GM19438 (cell line): ENCODE data around the gene SBF2.
"Not testable (repeated sequence)": the region's sequence is repeated elsewhere in the genome, so short reads cannot be mapped to it uniquely, and the experiment has no call there.

Source experiments
- ATAC-seq: cut with Tn5 transposase; IDR thresholded peaks from one replicate; pipeline ENCODE4 v1.9.1; 2021; ENCODE audit warnings: low read depth; ENCODE audit not compliant: unreplicated experiment

SBF2 gene

GRCh38 chr11:9761441-9761945, 532.5 kb downstream of the SBF2 start:
- no peak for ATAC-seq

DNA sequence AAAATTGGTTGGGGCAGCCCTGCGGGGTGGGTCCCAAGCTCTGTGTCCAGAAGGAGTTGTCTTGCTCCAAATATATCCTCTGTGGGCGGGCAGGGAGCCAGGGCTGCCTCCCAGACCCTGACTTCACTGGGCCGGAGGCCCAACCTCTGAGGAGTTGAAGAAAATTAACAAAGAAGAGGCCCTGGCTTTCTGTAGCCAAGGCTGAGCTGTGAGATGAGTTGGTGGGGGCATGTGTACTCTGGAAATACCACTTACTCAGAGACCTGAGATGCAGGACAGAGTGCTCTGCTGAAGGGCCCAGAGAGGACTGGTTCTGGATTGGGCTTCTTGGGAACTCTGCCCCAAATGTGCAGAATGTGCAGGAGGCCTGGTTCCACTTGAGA, 533.8 kb downstream of the SBF2 start:
- ATAC-seq, result no peak

DNA sequence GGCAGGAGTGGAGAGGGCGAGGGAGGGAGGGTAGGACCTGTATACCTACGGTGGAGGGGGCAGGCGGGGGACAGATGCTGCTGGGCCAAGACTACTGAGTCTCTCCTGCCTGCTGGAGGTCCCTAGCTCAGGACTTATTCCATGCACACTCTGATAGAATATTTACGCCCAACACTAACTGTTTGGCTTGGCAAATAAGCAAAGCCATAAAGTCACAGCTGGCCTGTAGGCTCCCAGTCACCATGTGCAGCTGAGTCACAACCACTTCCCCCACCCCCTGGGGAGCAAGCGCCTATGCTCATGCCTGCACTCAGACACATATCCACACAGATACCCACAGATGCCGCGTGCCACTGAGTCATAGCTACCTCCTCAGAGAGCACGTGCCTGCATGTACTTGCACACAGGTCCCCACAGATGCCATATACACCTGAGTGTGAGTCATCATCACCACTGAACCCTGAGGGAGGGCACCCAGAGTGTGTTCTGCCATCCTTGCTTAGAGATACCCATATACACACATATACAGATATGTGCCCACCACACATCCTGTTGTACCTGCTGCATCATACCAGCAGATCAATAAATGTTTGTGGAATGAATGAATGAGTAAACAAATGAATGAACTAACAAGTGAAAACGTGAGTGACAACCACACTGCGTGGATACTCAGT, 534.4 kb downstream of the SBF2 start:
- ATAC-seq, result no peak

DNA sequence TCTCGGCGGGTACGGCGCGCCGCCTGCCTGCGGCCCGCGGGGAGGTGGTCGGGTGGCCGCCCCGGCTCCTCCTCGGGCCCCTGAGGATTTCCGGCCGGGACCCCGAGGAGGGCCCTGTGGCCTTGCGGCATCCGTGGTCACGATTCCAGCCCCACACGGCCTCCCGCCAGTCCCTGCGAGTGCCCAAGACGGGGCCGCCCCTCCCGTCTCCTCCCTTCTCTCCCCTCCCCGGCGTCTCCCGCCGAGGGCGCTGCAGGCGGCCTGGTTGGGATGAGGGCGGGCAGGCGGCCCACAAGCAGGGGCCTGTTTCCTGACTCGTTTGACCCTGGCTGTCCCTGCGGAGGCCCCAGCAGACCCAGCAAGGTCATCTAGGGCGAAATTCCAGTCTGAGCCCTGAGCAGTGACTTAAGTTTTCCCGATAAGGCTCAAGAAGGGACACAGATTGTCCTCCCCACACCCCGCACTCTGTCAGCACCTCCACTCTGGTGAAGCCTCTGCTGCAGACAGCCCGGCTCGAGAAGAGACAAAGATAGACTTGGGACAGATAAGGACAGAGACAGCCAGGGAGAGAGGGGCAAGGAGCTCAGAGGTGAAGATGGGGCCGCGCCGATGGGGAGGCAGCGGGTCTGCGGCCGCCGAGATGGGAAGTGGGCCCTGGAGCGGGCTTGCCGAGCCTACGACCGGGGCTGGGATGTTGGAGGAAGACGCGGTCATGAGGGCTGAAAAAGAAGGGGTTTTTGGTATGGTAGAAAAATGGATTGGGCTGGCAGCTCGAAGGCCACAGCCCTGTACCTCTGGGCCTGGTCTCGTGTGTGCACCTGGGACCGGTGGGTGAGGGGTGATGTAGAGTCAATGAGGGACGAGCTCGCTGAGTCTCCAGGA, 535.1 kb downstream of the SBF2 start:
- peak; percentile 35 for ATAC-seq

- peak; percentile 51 for ATAC-seq
These were observed 536.0 kb downstream of the SBF2 start for GRCh38 chr11:9757809-9758636.

GRCh38 chr11:9756878-9757277, 537.1 kb downstream of the SBF2 start:
- ATAC-seq, result no peak

GRCh38 chr11:9756461-9756860, 537.6 kb downstream of the SBF2 start:
- ATAC-seq, result no peak

DNA sequence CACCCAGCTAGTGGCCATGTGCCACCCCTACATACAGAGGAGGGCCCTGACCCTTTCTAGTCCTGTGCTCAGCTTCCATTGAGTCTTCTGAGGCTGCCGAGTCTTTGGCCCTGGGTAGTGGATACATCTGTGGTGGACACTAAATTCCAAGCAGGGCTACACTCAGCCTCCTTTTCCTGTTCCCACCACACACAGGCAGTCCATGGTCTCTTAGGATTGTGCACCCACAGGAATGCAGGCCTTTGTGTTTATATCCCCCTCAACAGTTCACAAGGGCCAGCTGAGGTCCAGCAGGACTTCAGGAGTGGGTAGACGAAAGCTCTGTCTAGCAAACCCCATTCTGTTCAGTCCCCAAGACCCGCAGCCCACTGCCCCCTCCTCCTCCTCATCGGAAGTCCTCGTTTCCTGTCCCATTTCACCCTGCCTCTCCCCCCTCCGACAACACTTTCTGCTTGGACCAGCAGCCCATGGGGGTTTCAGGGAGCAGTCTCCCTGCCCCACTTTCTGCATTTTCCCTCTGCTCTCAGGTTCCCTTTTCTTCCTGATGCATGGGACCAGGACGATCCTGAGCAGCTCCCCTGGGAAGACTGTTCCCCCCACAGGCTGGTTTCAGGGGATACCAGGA, 538.3 kb downstream of the SBF2 start:
- no peak for ATAC-seq

- ATAC-seq, result no peak
These were observed 540.0 kb downstream of the SBF2 start for GRCh38 chr11:9754010-9754471.

GRCh38 chr11:9753021-9753420, 541.0 kb downstream of the SBF2 start:
- ATAC-seq, result no peak

GRCh38 chr11:9752091-9752490, 541.9 kb downstream of the SBF2 start:
- ATAC-seq, result no peak

- no peak for ATAC-seq
These were observed 543.5 kb downstream of the SBF2 start for GRCh38 chr11:9750551-9750950.

- peak; percentile 60 for ATAC-seq
These were observed 545.6 kb downstream of the SBF2 start for GRCh38 chr11:9748361-9748970.

DNA sequence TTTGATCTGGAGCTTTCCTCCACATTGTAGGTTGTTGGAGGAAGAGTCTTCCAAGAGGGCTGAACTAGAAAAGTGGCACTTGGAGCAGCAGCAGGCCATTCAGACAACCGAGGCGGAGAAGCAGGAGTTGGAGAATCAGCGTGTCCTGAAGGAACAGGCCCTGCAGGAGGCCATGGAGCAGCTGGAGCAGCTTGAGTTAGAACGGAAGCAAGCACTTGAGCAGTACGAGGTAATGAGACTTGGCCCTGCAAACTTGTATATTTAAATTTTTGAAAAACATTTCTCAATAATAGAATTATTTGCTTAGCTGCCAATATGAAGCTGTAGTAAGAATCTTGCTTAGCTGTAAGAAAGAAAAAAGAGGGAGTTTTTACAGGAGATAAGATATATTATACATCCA, 546.2 kb downstream of the SBF2 start:
- ATAC-seq, result no peak

GRCh38 chr11:9747229-9747628, 546.8 kb downstream of the SBF2 start:
- no peak for ATAC-seq

DNA sequence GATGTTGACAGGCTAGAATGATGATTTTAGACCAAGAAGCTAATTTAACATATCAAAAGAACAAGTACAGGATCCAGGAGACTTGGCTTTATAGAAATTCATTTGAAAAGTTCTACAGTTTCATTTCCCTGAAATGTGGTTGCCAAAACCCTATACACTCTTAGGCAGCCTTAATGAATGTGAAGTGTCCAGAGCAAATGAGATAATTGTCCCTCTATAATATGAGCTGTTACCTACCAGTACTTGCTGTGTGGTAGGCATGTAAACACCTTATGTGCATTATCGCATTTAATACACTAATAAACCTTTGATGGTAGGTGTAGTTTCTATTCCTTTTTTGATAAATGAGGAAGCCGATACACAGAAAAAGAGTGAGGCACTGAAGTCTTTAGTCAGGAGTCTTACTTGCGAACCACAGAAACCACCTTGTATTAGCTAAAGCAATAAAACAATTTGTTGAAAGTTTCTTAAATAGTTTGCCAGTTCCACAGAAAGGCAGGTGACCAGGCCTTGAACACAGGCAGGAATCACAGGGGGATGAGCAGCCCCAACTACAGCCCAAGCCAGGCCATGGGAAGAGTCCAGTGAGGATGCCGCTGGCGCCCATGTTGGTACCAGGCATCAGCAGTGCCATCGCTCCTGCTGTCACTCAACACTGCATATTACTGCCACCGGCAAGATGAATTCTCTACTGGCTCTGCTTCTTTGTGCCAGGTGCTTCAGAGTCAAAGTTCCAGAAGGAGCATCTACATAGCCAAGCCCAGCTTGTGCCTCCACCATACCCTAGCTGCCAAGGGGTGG, 548.4 kb downstream of the SBF2 start:
- no peak for ATAC-seq

GRCh38 chr11:9743512-9743911, 550.5 kb downstream of the SBF2 start:
- ATAC-seq, result not testable (repeated sequence)

DNA sequence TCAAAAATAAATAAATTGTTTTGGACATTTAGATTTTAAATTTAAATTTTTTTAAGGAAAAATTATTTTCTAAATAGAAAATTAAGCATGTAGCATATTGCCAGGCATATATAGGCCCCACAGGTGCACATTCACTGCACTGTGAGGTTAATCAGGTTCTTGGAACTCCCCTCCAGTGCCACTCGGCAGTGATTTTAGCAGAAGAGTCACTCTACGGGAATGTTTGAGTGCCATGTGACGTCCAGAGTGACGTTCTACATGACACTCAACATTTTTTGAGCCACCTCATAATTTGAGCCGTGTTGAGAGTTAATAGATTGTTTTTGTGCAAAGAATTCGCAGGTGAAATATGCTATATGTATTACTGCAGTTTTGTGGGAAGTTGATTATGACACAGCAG, 552.8 kb downstream of the SBF2 start:
- no peak for ATAC-seq

DNA sequence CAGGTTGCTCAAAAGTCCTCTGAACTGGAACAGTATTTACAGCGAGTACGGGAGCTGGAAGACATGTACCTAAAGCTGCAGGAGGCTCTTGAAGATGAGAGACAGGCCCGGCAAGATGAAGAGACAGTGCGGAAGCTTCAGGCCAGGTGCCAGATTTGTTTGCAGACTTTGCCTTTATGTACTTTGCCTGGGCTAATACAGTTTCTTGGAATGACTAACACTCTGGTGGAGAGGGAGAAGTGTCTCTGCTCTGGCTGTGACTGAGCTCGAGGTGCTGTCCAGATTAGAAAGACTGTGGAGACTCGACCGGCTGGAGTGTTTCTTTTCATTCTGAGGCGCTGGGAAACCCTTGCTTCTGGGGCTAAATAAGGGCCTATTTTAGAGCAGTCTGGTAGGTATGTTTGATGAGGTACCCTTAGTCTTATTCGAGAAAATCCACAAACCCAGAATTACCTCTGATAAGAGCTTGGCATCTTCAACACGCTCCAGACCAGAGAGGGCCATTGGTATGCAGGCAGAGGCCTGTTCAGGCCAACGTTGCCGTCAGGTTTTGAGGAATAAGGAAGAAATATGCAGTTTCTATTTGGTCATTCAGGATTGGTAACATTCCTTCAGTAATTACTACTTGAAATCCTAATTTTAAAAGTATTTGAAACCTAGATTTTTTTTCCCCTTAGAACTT, 553.7 kb downstream of the SBF2 start:
- ATAC-seq, result no peak
